ENCODE measurements around the gene LACRT.

LACRT gene

DNA sequence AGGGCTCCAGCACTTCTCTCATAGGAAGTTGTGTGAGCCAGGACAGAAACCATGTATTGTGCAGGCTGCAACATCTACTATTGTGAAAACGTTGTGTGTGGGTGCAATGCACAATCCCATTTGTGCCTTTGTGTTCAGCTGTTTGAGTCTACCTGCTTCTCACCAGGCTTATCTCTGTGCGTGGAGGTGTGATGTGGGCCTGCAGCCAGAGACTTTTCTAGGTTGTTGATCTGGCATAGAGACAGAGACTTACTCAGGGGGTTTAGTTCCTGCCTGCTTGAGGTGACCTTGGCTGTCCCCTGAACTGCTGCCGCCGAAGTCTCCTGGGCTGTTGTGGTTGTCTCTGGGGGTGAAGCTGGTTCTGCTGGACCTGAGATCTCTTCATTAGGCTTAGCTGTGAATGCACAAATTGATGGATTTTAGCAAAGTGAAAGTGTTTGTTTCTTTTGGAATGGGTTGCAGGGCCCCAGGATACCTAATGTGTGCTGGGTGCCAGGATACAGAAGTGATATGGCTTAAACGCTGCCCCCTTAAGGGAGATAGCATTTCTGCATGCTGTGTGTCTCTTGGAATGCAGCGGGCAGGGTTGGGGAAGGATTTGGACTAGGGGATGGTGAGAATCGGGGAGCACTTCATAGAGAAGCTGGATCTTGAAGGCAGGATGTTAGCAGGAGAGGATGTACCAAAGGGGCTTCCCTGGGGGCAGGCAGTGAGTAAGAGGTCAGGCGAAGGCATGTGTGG is 2.5 kb downstream of the LACRT start:
- no peak for DNase-seq

DNA sequence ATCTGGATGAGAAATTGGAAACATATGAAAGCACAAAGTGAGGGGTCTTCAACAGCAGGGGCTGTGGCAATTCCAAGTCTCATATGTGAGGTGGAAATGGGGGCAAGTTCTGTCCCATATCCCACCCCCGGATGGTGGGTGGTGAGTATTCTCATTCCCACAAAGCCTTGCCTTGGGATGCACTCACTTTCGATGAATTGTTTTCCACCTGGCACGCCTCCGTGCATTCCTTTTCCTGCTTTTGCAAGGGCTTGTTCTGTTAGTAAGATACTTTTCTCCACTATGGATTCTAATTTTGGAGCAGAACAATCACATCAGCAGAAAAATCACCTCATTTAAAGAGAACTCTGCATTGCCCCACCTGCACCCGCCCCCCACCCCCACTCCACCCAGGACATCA is 3.1 kb downstream of the LACRT start:
- no peak for DNase-seq

DNA sequence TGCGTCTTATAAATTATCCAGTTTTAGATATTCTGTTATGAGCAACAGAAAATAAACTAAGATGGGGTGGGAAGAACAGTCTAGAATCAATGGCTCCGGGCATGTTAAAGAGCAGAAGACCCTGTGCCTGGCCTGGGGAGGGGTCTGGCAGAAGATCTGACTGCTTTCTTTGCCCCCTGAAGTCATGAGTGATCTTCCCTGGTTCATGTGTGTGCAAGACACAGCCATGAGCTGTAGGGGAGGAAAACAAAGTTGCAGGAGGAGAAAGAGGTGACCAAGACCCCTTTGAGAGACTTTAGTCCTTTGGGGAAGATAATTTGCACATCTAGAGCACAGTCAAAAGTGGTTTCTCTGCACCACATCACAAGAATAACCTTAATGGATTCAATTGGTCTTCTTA is 4.8 kb downstream of the LACRT start:
- DNase-seq = no peak

DNA sequence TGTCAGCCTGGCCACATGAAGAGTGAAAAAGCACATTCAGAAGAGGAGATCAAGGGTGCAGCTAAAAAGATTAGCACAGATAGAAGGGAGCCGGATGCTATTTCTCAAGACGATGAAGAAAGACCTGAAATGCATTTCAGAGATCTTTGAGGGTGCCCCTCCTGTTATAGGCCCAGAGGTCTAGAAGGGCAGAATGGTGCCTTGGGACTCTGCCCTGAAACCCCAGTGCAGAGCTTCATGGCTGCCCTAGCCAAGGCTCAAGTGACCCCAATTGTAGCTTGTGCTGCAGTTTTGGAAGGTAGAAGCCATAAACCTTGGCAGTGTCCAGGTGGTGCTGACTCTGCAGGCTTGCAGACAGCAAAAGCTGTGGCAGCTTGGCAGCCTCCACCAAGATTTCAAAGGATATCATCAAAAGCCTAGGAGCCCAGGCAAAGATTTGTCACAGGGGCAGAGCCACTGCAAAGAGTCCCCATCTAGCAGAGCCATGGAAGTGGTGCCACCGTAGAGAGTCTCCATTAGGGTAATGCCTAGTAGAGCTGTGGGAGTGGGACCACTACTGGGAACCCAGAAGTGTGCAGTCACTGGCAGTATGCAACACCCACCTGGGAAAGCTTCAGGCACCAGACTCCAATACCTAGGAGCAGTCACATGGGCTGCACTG is 6.4 kb downstream of the LACRT start:
- no peak for DNase-seq

DNA sequence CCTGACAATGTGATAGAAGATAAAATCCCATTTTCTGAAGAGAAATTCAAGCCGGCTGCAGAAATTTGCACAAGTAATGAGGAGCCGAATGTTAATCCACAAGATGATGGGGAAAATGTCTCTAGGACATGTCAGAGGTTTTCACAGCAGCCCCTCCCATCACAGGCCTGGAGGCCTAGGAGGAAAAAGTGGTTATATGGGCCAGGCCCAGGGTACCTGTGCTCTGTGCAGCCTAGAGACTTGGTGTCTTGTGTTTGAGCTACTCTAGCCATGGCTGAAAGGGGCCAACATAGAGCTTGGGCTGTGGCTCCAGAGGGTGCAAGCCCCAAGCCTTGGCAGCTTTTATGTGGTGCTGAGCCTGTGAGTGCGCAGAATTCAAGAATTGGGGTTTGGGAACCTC is 7.4 kb downstream of the LACRT start:
- DNase-seq = no peak

DNA sequence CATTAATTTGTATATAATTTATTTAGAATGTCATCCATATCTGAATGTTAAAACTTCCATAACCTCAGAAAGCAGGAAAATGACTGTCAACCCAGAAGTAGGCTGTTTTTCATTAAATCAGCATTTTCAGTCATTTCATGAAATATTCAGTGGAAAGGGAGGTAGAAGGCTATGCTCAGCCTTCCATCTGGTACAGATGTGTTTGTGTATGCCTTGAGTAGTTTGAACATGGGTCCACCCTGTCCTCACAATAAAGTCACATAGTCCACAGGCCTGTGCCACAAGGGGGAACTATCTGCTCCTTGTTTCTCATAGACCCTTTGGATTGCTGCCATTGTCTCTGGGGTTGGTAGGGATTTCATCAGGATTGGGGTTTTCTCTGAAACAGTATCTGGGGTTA is 9.1 kb downstream of the LACRT start:
- DNase-seq = no peak

DNA sequence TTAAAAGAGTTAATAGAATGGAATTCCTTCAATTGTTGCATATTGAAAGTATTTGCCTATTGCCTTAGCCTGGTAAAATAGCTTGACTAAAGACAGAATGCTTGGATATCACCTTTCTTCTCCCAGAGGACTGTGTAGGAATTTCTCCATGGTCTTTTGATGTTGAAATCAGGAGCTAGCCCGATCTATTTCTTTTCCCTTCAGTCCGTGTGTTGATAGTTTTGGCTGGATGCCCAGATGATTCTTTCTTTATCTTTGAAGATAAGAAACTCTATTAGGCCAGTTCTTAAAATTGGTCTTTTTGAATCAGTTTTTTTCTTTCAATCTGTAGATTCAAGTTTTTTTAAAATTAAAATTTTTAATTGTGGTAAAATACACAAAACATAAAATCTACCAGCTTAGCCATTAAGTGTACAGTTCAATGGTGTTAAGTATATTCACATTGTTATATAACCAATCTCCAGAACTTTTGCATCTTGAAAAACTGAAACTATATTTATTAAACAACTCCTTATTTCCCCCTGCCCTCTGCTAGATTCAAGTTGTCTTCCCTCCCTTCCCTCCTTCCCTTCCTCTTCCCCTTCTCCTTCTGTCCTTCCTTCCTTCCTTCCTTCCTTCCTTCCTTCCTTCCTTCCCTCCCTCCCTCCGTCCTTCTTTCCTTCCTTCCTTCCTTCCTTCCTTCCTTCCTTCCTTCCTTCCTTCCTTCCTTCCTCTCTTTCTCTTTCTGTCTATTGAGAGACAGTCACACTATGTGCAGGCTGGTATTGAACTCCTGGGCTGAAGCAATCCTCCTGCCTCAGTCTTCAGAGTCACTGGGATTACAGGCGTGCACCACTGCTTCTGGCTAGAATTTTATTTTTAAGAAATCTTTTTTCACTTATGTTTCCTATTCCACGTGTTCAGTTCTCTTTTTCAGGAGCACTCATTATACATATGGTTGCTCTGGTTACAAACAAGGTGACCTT is 10.1 kb downstream of the LACRT start:
- DNase-seq = no peak

DNA sequence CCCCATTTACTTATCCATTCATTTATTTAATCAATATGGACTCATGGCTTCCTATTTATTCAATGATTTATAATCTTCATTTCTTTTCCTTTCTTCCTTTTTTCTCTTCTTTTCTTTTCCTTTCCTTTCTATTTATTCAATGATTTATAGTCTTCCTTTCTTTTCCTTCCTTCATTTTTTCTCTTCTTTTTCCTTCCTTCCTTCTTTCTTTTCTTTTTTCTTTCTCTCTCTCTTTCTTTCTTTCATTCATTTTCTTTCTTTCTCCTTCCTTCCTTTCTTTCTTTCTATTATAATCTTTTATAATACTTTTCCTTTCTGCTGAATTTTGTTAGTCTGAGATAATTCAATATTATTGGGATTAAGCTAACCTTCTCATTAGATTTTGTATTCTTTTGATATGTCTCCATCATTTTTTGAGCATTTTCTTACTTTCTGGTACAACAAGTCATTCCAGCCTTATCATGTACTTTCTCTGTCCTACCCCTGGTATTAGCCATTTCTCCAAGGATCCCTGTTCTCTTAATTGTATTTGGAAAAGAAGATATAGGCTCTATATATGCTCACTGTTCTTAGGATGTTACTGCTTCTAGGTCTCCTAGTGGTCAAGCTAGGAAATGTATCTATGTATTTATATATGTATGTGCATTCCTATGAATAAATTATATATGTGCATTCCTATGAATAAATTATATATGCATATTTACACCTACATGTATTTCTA is 12.1 kb downstream of the LACRT start:
- DNase-seq = no peak

DNA sequence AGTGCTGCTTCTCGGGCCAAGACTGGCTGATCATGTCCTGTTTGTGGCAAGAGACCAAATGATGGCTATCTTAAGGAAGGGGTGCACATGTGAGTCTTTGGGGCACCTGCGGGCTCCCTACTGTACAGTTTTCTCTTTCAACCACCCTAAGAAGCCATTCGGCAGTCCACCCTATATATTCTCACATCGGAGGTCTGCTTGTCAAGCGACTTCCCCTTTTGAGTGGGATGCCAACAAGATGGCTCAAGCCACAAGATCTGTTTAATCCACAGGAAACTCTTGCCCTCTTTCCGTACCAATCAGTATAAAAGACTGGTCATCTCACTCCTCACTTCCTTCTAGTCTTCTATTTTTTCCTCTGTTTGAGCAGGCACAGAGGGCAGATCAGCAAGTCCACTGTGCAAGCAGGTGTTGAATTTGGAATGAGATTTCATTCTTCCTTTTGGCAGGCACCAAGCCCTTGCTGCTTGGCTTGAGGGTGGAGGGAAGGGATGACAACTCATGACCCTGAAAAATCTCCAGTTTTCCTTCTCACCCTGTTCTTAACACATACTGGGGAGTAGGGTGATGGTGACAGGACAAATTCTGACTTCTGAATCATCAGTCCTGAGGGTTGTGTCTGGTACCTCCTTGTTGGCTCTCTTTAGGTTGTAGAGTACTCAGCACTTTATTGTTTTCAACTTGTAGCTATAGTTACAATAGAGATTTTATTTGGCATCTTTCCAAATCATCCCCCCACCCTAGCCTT is 17.6 kb downstream of the LACRT start:
- no peak for DNase-seq

DNA sequence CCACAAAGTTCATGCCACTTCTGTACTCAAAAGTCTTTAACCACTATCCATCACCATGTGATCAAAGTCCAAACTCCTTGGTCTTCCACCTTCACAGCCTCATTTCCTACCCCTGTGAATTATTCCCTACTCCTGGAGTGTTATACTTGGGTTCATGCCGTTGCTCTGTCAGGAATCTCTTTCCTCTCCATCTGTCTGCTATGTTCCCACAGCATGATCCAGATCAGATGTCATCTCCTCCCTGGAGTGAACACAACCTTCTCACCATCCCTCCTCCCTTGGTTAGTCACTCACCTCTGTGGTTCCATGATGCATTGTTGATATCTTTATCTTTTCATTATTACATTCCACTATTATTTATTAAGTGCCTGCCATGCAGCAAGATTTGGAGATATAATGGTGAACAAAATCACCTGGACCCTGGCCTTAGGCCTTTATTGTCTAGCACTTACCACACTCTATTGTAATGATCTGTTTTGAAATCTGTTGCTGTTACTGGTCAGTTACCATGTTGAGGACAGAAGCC is 22.4 kb downstream of the LACRT start:
- DNase-seq = no peak

DNA sequence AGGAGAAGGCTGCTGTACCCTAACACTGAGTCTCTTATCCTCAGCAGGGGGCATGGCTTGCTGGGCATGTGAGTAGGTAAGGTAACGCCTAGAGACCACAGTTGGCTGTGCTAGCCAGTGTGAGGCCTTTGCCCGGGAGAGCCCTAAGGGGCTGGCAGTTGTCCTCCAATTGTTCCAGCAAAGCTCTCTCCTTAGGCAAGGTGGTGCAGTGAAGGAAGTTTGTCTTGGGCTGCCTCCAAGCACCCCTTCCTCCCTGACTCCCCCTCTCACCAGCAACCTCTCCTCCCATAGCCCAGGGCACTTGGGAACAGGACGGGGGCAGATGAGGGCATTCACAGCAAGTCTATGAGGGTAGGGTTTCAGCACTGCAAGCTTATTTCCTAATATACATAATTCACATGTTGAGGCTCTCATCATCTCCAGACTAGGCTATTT is 23.0 kb downstream of the LACRT start:
- no peak for DNase-seq

DNA sequence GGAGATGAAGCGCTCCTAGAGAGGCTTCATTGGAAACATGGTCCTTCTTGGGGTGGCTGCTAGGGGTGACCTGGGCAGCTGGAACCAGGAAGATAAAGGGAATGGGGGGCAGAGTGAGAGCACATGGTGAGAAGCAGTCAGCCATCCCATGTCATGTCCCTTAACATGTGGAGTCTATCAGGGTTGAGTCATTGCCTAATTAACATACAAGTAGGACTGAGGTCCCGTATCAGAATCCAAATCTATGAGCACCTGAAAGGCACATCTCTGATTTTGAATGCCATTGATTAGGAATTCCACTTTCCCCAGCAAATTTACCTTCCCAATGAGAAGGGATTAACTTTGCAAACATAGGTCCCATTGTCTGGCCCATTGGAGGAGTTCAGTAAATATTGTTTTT is 25.9 kb downstream of the LACRT start:
- DNase-seq = no peak

DNA sequence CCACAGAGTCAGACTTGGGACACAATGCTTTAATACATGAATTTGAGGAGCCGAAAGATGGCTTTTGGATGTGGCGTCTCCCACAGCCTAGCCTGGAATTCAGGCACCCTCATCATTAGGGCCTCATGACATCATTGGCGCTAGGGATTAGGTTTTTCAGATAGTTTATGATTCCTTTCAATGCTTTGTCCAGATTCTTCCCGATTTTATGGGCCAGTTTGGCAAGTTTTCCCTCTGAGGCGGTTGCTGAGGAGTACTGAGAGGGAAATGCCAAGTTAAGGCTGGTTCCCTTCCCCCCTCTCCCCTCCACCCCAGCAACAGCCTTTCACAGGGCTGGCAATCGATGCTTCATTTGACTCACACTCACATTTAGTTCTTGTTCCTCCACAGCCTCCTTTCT is 26.5 kb downstream of the LACRT start:
- no peak for DNase-seq

DNA sequence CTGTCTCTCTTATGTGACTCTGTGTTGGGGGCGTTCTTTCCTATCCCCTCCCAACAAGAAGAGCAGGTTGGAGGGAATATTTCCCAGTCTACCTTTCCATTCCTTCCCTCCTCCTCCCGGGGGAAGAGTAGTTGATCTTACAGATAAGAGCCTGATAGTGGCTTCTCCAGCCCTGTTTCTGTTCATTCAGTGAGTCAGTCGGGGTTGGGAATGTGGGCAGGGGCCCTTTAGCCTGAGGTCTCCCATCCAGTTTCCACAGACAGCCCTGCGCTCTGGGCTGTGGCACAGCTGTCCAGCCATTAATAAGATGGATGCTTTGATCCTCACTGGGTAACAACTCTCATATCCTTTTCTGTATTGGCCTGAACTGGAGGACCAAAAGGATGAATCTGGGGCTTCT is 28.1 kb downstream of the LACRT start:
- DNase-seq = no peak

DNA sequence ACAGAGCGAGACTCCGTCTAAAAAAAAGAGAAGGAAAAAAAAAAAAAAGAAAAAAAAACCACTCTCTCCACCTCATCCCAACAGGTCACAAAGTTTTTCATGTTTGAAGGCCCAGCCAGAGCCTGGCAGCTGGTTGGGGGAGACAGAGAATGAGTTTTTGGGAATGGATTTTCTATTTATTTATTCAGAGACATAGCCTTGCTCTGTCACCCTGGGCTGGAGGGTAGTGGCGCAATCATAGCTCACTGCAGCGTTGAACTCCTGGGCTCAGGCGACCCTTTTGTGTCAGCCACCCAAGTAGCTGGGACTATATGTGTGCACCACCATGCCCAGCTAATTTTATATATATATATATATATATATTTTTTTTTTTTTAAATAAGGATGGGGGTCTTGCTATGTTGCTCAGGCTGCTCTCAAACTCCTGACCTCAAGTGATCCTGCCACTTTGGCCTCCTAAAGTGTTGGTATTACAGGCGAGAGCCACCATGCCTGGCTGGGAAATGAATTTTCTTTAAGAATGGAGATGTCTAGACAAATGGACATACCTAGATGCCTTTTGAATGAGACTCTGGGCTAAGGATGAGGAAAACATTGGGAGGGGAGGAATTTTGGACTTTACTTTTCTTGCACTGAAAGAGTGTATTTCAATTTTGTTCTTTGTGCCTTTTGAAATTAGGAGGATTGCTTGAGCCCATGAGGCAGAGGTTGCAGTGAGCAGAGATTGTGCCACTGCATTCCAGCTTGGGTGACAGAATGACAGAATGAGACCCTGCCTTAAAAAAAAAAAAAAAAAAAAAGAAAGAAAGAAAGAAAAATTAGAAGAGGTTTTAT is 29.3 kb downstream of the LACRT start:
- no peak for DNase-seq

DNA sequence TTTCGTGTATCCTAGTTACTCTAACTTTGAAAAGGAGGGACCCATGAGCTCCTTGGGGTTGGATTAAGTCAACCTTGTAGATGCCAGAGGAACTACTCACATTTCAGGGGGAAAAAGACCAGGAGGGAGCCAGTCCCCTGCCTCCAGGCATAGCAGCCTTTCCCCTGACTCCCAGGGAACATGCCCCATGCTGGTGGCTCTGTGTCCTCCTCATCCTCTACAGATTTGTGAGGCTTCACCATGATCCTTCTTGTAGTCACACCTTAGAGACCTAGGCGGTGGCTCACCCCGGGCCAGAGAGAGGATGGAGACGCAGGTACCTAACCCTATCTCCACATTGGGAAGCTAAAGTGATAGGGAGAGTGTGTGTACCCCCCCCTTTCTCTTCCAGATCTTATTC is 30.3 kb downstream of the LACRT start:
- DNase-seq = no peak

DNA sequence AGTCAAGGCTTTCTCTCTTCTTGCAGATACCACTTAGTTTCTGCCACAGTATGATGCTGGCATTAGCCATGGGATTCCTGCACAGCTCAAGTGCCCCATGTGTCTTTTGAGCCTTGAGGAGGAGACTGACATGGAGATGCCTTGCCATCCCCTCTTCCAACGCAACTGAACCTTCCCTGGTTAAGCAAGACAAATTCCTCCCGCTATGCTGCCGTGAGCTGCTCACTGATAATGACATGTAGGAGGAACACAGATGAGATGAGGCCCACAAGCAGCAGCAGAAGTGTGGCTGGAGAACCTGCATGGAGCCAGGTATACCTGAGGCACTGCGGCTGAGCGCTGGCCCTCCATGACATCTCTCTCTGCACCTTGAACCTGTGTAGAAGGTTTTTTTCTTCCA is 30.8 kb downstream of the LACRT start:
- DNase-seq = no peak

DNA sequence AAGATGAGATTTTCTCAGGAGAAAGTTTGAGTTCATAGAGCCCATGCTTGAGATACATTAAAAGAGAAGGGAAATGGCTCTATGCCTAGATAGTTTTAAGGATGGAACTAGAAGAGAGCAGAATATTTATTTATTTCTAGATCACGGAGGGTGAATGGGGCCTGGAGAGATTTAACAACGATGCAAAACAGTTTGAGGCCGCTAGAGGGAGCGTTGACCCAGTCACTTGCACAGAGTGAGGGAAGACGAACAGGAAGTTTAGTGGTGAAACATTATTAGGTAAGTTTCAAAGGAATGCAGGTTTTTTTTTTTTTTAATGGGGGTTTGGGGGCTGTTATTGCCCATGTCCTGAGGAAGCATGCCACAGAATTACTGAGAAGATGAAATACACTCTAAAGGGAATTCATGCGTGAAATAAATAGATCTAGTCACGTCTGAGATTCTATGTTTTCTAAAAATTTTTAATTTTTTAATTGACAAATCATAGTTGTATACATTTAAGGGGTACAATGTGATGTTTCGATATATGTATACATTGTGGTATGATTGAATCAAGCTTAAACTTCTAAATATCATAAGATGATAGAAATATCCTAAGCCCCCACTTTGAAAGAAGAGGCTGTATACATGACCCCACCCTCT is 31.4 kb downstream of the LACRT start:
- peak; percentile 51 for DNase-seq

DNA sequence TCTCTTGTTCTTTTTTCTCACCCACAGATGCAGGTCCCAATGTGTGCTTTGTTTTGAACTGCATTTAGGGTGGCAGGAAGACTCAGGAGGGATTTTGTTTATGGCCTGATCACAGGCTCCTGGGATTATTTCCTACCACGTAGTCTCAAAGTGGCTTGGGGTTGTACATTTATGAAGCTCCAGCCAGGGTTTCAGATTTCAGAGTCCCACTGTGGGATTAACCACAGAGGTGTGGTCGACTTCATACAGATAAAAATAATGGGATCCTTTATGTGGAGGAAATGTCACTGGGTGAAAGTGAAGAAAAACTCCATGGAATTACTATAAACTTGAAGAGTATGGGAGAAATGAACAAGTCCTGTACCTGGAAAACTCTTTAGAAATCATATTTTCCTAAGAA is 32.0 kb downstream of the LACRT start:
- DNase-seq = no peak

DNA sequence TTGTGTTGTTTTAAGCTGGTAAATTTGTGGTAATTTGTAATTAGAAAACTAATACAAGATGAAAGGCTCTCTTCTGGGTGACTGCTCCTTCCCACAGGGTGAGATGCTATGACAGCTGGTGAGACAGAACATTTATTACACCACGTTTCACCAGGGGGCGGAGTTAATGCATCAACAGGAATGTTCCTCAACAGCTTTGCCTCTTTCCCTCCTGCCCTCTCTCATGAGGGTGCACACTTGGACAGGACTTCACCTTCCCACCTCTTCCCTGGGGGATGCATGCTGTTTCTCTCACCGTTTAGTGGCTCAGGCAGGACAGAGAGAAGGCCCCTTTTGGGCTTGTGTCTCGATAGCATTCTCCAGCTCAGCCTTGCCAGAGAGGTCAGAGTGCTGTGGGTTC is 32.9 kb downstream of the LACRT start:
- no peak for DNase-seq

DNA sequence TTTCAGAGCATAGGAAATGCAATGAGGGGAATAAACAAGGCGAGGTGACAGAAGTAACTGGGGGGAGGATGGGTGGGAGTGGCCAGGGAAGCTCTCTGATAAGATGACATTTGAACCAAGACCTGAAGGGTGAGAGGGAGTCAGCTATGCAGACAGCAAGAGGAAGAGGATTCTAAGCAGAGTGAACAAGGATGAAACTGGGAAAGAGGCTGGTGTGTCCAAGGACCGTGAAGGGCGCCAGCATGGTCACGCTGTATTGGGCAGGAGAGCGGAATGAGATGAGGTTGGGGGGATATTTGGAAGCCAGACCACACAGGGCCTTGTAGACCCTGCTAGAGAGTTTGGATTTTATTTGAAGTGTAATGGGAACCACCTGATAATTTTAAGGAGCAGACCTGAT is 35.7 kb downstream of the LACRT start:
- DNase-seq = no peak

Data from NCI-H2029 (cell line).